Cardiac fibroblast (primary cell): ENCODE measurements around the gene FOSL2.

Source experiments
- DNase-seq, 2 donors: peaks; one replicate each; pipeline versions ENCODE4 v3.0.0 to v3.0.0-alpha.2; 2010; ENCODE audit warnings: low read depth in 2 of 2
- H3K4me3 ChIP-seq, 2 donors: replicated peaks in 1 of 2; 1 replicate in 1 of 2; 2 replicates in 1 of 2; pipeline ENCODE4 v1.5.1; 2011; ENCODE audit warnings: low read depth in 2 of 2, low read length in 2 of 2, mild to moderate bottlenecking in 2 of 2, moderate library complexity in 1 of 2
- TF ChIP-seq, protein P1 (sequence below): IDR thresholded peaks from one replicate; pipeline ENCODE4 v1.5.1; 2011; ENCODE audit warnings: low read depth, mild to moderate bottlenecking, low read length, inconsistent platforms

FOSL2 gene

GRCh38 chr2:28380219-28380618 lies 12.4 kb upstream of the FOSL2 start:
- DNase-seq = no peak
- TF ChIP-seq, protein P1, sequence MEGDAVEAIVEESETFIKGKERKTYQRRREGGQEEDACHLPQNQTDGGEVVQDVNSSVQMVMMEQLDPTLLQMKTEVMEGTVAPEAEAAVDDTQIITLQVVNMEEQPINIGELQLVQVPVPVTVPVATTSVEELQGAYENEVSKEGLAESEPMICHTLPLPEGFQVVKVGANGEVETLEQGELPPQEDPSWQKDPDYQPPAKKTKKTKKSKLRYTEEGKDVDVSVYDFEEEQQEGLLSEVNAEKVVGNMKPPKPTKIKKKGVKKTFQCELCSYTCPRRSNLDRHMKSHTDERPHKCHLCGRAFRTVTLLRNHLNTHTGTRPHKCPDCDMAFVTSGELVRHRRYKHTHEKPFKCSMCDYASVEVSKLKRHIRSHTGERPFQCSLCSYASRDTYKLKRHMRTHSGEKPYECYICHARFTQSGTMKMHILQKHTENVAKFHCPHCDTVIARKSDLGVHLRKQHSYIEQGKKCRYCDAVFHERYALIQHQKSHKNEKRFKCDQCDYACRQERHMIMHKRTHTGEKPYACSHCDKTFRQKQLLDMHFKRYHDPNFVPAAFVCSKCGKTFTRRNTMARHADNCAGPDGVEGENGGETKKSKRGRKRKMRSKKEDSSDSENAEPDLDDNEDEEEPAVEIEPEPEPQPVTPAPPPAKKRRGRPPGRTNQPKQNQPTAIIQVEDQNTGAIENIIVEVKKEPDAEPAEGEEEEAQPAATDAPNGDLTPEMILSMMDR = no peak
- H3K4me3 ChIP-seq = no peak overlapping the region

DNA sequence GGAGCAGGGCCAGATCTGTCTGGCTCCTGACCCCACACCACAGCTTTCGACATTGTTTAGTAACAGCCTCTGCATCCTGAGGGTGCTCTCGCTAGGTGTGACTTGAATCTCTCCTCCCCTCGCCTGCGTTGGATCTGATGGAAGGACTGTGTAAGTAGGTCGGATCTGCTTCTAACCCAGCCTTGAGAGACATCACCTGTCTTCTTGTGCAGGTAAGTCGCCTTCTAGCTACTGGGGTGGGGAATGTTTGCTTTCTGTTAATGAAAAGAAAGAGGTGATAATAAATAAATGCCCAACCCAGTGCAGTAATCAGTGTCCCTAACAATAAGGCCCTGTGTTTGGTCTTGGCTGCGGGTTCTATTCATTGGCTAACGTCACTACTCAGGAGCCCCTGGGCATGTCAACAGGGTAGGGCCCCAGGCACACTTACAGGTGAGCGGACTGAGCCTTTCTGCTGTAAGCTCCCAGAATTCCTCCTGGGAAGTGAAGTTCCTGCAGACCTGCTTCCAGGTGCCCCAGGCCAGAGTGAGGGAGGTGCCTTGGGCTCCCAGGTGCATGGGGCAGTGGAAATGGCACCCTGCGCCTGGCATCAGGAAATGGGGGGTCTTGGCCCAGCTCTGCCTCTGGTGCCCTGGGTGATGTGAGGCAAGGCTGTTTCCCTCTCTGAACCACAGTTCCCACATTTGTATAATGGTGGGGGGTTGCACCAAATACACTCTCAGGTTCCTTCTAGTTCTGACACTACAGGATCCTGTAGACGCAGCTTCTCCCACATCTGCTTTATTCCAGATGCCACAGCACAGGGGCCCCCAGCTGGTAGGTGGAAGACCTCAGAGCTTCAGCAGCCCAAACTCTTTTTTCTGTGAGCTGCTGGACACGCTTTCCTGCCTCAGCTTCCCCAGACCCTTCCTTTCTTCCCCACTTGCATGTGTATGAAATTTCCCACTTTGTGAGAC lies 11.2 kb upstream of the FOSL2 start:
- DNase-seq = no peak
- TF ChIP-seq, protein P1 = no peak
- no peak overlapping the region for H3K4me3 ChIP-seq

- no peak overlapping the region for H3K4me3 ChIP-seq
- DNase-seq = no peak
- TF ChIP-seq, protein P1 = no peak
Measured at GRCh38 chr2:28382755-28383154, 9.9 kb upstream of the FOSL2 start.

DNA sequence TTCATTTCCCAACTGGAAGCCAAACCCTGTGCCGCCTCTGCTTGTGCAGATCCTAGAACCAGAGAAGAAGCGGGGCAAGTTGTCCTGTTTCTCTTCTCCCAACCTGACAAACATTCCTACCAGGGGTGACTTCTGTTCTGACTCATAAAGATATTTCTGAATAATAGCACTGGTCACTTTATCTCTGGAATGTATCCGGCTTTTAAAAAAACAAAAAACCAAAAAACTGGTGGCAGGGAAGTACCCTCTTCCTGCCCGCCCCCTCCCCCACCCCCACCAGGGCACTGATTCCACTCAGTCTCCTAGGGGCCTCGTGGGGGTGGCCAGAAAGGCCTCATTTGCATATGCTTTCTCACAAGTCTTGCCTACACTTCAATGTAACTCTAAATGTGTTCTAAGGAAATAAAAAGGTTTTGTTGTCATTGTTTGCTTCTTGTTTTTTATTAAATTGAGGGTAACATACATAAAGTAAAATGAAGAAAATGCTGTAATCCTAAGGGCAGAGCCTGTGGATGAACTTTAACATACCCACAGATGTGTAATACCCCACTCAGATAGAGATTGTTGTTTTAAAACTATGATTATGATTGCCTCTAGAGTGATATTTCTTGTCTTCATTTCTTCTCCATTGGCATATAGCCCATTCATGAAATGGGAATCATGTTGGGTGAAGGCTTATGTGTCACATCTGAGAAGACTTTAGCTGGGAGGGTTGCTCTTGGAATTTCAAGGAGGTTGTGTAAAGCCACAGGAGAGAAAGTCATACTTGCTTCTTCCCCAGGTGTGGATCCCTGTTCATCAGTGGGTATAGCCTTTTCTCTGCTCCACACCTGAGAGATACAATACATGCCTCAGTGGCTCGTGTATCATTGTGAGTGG lies 5.3 kb upstream of the FOSL2 start:
- DNase-seq = peak; percentile 76 to 78
- H3K4me3 ChIP-seq = no peak overlapping the region
- TF ChIP-seq, protein P1 = no peak

GRCh38 chr2:28389399-28390240 lies 3.0 kb upstream of the FOSL2 start:
- peak overlapping the region; percentile 61 to 96 for H3K4me3 ChIP-seq
- TF ChIP-seq, protein P1 = no peak
- no peak for DNase-seq

DNA sequence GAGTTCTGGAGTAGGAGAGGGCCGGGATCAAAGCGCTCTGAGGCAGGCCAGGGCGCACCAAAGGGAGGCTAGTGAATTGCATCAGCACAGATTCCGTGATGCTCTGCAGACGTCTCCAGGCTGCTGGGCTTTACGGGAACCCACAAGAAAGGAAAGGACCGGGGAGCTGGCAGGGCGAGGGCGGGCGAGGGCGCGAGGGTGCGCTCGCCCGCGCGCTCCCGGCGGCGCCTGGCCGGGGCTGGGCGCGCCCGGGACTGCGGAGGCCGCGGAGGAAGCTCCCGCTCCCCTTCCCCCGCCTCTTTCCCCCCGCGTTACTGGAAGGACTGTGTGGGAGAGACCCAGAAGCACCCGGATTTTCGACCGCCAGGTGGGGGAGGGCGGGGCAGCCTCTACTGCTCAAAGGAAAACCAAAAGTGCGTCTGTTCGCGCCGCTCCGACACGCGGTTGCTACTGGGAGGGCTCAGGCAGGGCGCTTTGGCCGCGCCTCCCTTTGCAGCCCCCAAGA lies 2.4 kb upstream of the FOSL2 start:
- H3K4me3 ChIP-seq = peak overlapping the region; percentile 61 to 96
- TF ChIP-seq, protein P1 = peak; percentile 15
- peak; percentile 95 to 98 for DNase-seq
